Large intestine (tissue), 3 donors: ENCODE measurements around the gene RCBTB2. TPM values are rescaled to one million over a fixed set of nuclear protein-coding genes. Genes with fewer than 3 reads are reported as not detected.
A peak's percentile ranks its signal among the peaks of the same experiment; 100 is the strongest.

Experiments used
- DNase-seq, 2 donors: peaks; one replicate each; pipeline versions ENCODE4 v3.0.0 to v3.0.0-alpha.2; 2013
- H3K27ac ChIP-seq: one replicate; pipeline ENCODE4 v1.5.1; 2013; ENCODE audit warnings: low read length
- H3K27me3 ChIP-seq: 2 replicates; pipeline ENCODE4 v1.6.1; 2013; ENCODE audit warnings: low read length; ENCODE audit not compliant: control insufficient read depth, insufficient read depth
- H3K36me3 ChIP-seq: 2 replicates; pipeline ENCODE4 v1.6.1; 2013; ENCODE audit warnings: low read length; ENCODE audit not compliant: control insufficient read depth, insufficient read depth
- H3K4me1 ChIP-seq: one replicate; pipeline ENCODE4 v1.6.1; 2013; ENCODE audit warnings: low read length; ENCODE audit not compliant: control insufficient read depth, insufficient read depth
- H3K4me3 ChIP-seq: one replicate; pipeline ENCODE4 v1.5.1; 2013; ENCODE audit warnings: low read length
- H3K9me3 ChIP-seq: one replicate; pipeline ENCODE4 v1.6.1; 2013; ENCODE audit warnings: mild to moderate bottlenecking, low read depth, low read length, moderate library complexity; ENCODE audit not compliant: control insufficient read depth
- whole genome bisulfite sequencing: methylation state at CpG from one replicate; pipeline ENCODE4 v1.1.5; 2013; ENCODE audit warnings: low lambda C conversion rate; ENCODE audit not compliant: insufficient coverage; 5-methylcytosine and 5-hydroxymethylcytosine counted together
- polyA plus RNA-seq: library from polyadenylated mRNA; unstranded; fragments of 120-200 nt; gene quantifications from one replicate; pipeline ENCODE4 v1.2.1, GENCODE V29; 2013

Gene RCBTB2
- polyA plus RNA-seq, 1 donor, result 14.5 TPM

DNA sequence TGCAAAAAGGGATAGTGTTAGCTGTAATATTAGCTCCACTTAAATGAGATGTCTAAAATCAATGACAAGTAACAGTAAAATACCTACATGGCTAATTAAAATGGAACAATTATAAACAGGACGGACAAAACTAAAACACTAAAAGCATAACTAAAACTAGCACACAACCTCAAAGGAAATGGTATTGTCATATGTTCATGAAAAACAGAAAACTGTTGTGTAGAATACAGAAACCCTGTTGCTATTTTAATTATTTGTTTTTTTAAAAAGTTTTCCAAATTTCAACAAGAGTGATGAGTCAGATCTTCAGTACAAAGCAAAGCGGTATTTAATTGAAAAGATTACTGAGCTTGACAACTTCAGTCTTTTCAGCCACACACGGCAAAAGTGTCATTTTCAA, 4.2 kb downstream of the RCBTB2 start:
- no peaks in the 10 kb centered on the region for H3K9me3 ChIP-seq
- no peak for DNase-seq
- peaks cover 3% of the 10 kb centered on the region for H3K4me1 ChIP-seq
- WGBS, result 100% methylated on average over 2 of the region's 3 CpGs
- no peaks in the 10 kb centered on the region for H3K36me3 ChIP-seq
- H3K27ac ChIP-seq, result no peak overlapping the region
- H3K4me3 ChIP-seq, result no peak overlapping the region
- H3K27me3 ChIP-seq, result no peaks in the 10 kb centered on the region

DNA sequence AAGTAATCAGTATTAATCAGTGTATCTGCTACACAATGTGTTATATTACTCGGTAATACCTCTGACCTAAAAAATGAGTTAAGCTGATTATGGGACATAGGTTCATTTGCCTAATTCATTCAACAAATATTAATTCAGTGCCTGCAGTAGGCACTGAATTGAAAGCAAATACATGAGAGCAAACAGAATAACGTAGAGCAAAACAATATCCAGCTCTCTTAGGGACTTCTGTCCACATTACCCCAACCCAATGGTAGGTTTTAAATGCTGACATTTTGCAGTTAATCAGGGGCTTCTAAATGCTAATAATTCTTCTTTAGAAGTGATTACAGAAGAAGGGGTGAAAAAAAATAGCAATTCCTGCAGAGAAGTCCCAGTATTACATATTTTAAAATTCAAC, 4.9 kb downstream of the RCBTB2 start:
- H3K36me3 ChIP-seq, result no peaks in the 10 kb centered on the region
- no peaks in the 10 kb centered on the region for H3K4me1 ChIP-seq
- no CpG with 5 or more reads among the region's 2 CpGs for WGBS
- no peak overlapping the region for H3K4me3 ChIP-seq
- H3K9me3 ChIP-seq, result no peaks in the 10 kb centered on the region
- DNase-seq, result no peak
- no peak overlapping the region for H3K27ac ChIP-seq
- H3K27me3 ChIP-seq, result no peaks in the 10 kb centered on the region

DNA sequence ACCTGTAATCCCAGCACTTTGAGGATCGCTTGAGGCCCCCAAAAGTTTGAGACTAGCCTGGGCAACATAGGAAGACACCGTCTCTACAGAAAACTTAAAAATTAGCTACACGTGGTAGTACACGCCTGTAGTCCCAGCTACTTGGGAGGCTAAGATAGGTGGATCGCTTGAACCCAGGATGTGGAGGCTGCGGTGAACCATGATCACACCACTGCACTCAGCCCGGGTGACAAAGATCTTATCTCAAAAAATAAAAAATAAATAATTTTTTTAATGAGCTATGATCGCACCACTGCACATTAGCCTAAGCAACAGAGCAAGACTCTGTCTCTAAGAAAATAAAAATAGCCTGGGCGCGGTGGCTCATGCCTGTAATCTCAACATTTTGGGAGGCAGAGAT, 6.6 kb downstream of the RCBTB2 start:
- no peak overlapping the region for H3K4me3 ChIP-seq
- WGBS, result no CpG with 5 or more reads among the region's 10 CpGs
- DNase-seq, result no peak

DNA sequence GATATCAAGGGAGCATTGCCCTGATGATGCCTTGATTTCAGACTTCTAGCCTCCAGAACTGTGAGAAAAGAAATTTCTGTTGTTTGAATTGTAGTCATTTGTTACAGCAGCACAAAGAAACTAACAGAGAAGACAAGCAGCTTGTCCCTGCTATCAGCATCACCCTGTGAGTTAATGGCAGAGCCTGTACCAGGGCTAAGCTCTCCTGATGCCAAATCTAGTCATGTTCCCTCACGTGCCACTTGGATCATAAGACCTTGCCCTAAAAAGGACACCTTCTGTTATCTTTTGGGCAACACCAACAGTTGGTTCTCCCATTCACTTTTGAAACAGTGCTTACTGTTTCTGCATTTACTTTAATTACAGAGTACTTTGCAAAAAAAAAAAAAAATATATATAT, 14.8 kb downstream of the RCBTB2 start:
- 100% methylated on average over 1 of the region's 1 CpG for WGBS
- Histone ChIP-seq H3K27me3 (no peaks in the 10 kb centered on the region), H3K27ac (no peak overlapping the region), H3K9me3 (no peaks in the 10 kb centered on the region), H3K36me3 (no peaks in the 10 kb centered on the region), H3K4me1 (no peaks in the 10 kb centered on the region), H3K4me3 (no peak overlapping the region)
- DNase-seq, result no peak

More for the DNA sequence above, 6.6 kb downstream of the RCBTB2 start:
- H3K27ac ChIP-seq, result no peak overlapping the region
- H3K27me3 ChIP-seq, result no peaks in the 10 kb centered on the region
- H3K9me3 ChIP-seq, result no peaks in the 10 kb centered on the region
- H3K36me3 ChIP-seq, result no peaks in the 10 kb centered on the region
- H3K4me1 ChIP-seq, result no peaks in the 10 kb centered on the region

DNA sequence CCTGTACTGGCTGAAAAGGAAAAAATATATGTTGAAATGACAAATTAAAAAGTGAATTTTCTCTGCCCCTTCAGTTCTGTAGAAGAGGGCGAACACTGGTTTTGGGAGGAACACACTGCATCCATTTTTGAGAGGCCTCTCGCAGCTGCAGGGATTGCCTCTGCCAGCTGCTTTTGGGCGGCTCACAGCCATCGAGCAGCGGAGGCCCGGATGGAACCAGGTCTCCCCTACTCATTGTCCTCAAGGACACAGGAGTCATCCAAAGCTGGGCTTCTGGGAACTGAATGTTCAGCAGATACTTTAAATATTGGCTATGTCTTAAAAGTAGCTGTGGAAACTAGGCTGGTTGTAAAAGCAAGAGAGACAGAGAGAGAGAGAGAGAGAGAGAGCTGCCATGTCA, 17.1 kb downstream of the RCBTB2 start:
- Histone ChIP-seq H3K9me3 (no peaks in the 10 kb centered on the region), H3K4me1 (no peaks in the 10 kb centered on the region), H3K27me3 (no peaks in the 10 kb centered on the region), H3K4me3 (no peak overlapping the region), H3K36me3 (no peaks in the 10 kb centered on the region), H3K27ac (no peak overlapping the region)
- WGBS, result no CpG with 5 or more reads among the region's 6 CpGs
- no peak for DNase-seq

DNA sequence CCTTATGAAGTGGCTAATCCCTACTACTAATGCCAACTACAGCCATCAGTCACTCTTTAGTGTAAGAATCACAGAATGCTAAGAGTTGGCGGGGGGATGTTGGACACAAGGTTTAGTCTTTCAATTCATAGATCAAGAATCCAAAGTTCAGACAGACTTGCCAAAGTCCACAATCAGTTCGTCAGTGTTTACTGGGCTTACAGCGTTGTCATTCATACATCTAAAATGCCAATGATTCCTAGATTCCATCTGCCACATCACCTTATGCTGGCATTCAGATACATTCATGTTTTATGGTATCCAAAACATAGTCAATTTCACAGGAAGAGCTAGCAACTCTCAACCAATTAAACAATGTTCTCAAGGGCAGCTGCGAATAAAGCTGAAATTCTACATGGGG, 18.1 kb downstream of the RCBTB2 start:
- 100% methylated on average over 1 of the region's 4 CpGs for WGBS
- Histone ChIP-seq H3K27ac (no peak overlapping the region), H3K9me3 (no peaks in the 10 kb centered on the region), H3K4me1 (no peaks in the 10 kb centered on the region), H3K36me3 (no peaks in the 10 kb centered on the region), H3K4me3 (no peak overlapping the region), H3K27me3 (no peaks in the 10 kb centered on the region)
- DNase-seq, result no peak

DNA sequence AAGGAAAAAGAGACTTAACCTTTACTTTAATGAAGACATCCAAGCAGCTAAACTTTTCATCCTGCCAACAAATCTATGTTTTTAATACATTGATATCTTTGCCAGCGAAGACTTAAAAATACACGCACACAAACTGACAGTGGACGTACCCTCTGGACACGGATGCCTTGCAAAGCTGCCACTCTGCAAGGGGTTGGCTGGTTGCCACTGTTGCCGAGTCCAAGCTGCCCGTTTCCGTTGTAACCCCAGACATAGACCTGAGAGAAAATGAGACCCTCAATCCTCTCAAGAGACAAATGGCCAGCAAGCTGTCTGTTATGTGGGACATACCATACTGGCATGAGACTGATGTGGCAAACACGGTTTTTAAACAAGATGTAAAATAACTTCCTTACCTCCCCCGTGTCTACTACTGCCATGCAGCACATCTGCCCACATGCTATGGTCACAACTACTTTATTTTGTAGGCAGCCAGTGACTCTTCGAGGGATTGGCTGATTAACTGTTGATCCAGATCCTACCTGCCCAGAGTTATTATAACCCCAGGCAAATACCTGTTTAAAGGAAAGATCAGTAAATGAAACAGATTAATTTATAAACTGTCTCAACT, 21.2 kb downstream of the RCBTB2 start:
- Histone ChIP-seq H3K27ac (no peak overlapping the region), H3K9me3 (no peaks in the 10 kb centered on the region), H3K4me1 (no peaks in the 10 kb centered on the region), H3K36me3 (no peaks in the 10 kb centered on the region), H3K4me3 (no peak overlapping the region), H3K27me3 (no peaks in the 10 kb centered on the region)
- no peak for DNase-seq
- WGBS, result no CpG with 5 or more reads among the region's 10 CpGs

DNA sequence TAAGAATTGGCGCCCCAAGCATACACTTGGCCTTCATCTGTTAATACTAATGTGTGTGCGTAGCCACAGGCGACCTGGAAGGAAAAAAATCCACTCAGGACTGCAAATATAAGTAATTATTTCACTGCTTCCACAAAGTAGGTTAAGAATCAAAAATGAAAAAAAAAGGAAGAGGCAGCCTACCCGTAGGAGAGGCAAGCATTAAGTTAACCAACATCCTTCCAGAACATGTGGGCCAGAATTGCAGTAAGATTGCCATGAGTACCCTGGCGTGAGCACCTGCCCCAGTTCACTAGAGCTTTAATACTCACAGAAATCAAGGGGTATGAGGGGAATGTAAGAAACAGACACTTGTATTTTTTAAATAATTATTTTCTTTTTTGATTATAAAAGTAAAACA, 22.2 kb downstream of the RCBTB2 start:
- DNase-seq, result no peak
- Histone ChIP-seq H3K4me3 (no peak overlapping the region), H3K36me3 (no peaks in the 10 kb centered on the region), H3K4me1 (no peaks in the 10 kb centered on the region), H3K9me3 (no peaks in the 10 kb centered on the region), H3K27me3 (no peaks in the 10 kb centered on the region), H3K27ac (no peak overlapping the region)
- 100% methylated on average over 1 of the region's 5 CpGs for WGBS

DNA sequence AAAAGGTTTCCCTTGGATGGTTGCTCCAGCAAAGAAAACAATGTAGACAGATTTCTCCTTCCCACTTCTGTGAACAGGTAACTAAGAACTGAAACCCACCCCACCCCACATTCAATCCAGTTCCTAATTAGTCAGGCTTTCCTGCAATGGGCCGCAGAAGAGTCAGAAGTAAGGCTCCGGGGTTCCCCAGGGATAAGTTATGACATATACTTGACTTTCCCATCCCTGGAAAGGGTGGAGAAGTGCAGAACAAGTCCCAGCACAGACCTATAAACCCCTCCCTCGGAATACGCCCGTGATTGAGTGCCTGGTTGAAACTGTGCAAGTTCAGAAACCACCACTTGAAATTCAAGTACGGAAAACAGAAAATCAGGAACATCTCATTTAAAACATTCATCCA, 24.9 kb downstream of the RCBTB2 start:
- no peaks in the 10 kb centered on the region for H3K9me3 ChIP-seq
- H3K27me3 ChIP-seq, result no peaks in the 10 kb centered on the region
- DNase-seq, result no peak
- H3K27ac ChIP-seq, result no peak overlapping the region
- H3K4me1 ChIP-seq, result no peaks in the 10 kb centered on the region
- no peaks in the 10 kb centered on the region for H3K36me3 ChIP-seq
- WGBS, result no CpG with 5 or more reads among the region's 6 CpGs
- no peak overlapping the region for H3K4me3 ChIP-seq

DNA sequence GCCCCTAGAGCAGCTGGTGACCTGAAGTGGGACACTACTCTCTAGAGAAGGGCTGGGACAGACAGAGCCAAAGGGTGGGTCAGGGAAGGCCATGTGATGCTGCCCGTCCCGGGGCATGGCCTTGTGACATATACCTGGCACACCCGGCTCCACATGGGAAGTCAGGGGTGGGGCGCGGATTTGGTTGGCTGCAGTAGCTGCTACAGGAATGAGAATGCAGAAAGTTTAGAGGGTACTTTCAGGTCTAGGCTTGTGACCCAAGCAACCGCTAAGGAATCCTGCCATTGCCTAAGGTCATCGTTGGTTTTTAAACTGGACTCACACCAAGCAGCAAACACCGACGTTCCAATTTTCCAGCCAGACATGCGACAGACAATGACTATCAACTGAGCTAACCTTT, 25.9 kb downstream of the RCBTB2 start:
- no peak overlapping the region for H3K4me3 ChIP-seq
- DNase-seq, result no peak
- H3K27ac ChIP-seq, result no peak overlapping the region
- H3K9me3 ChIP-seq, result no peaks in the 10 kb centered on the region
- H3K36me3 ChIP-seq, result no peaks in the 10 kb centered on the region
- H3K27me3 ChIP-seq, result no peaks in the 10 kb centered on the region
- no CpG with 5 or more reads among the region's 10 CpGs for WGBS
- no peaks in the 10 kb centered on the region for H3K4me1 ChIP-seq

DNA sequence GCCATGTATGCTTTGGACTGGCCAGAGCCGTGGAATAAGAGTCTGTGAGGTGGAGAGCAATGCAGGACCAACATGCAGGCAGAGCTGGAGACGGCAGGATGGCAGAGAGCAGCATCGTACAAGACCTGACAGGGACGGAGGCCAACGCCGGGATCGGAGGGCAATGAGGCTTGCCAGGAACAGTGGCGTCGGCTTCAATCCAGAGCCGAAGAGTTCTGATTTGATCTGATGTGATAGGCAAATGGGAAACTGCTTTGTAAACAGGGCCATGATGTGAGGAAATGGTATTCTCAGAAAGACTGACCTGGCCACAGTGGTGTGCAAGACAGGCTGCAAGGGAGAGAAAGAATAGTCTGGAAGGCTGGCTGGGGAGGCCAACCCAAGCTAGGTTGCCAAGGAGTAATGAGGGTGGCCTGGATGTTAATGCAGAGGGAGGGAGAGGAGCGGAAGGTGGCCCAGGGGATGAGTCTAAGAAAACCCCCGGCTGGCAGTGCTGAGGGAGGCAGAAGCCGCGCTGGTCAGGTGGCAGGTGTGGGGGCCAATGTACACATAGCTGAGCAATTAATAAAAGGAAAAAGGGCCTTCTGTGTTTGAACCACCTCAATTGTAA, 26.7 kb downstream of the RCBTB2 start:
- Histone ChIP-seq H3K4me1 (no peaks in the 10 kb centered on the region), H3K27ac (peak overlapping the region; percentile 31), H3K36me3 (no peaks in the 10 kb centered on the region), H3K9me3 (no peaks in the 10 kb centered on the region), H3K27me3 (no peaks in the 10 kb centered on the region), H3K4me3 (no peak overlapping the region)
- WGBS, result 60% methylated on average over 1 of the region's 14 CpGs
- DNase-seq, result no peak
